HepG2 (cell line): Measurements from ENCODE around the gene RPL18. TPM values are rescaled to one million over a fixed set of nuclear protein-coding genes. Genes with fewer than 3 reads are reported as not detected.

Experiments
- AGO1 ChIP-seq: fragments of 200-400 bp; formaldehyde crosslinking; IDR thresholded peaks from 2 replicates; pipeline ENCODE4 v1.6.1; 2017; ENCODE audit warnings: mild to moderate bottlenecking, low read depth, low read length, moderate library complexity; ENCODE audit not compliant: poor library complexity, severe bottlenecking
- CREM ChIP-seq, 2 experiments: sonication (generic) in 1 of 2; formaldehyde crosslinking in 1 of 2; IDR thresholded peaks; 2 replicates each; pipeline versions ENCODE4 v1.4.0 to v1.6.1; 2016 to 2020; ENCODE audit warnings: antibody characterized with exemption in 1 of 2, mild to moderate bottlenecking in 1 of 2, missing genetic modification reagents in 1 of 2
- EZH2 ChIP-seq: conservative IDR thresholded peaks from 2 replicates; pipeline ENCODE4 v1.6.1; 2012; ENCODE audit warnings: mild to moderate bottlenecking, low read depth, low read length, moderate library complexity
- HMG20B ChIP-seq: conservative IDR thresholded peaks from 2 replicates; pipeline ENCODE4 v1.6.1; 2016; ENCODE audit warnings: missing genetic modification reagents, missing compliant biosample characterization
- HOXA5 ChIP-seq: sonication (generic); formaldehyde crosslinking; IDR thresholded peaks from 2 replicates; pipeline ENCODE4 v1.4.0; 2020; ENCODE audit warnings: missing genetic modification reagents
- KDM1A ChIP-seq: IDR thresholded peaks from 2 replicates; pipeline ENCODE4 v1.6.1; 2016; ENCODE audit warnings: missing compliant biosample characterization
- KDM4B ChIP-seq: sonication (generic); formaldehyde crosslinking; IDR thresholded peaks from 2 replicates; pipeline ENCODE4 v1.4.0; 2020; ENCODE audit warnings: missing genetic modification reagents
- KLF13 ChIP-seq: sonication (generic); formaldehyde crosslinking; IDR thresholded peaks from 2 replicates; pipeline ENCODE4 v1.4.0; 2020; ENCODE audit warnings: mild to moderate bottlenecking, missing genetic modification reagents
- NFIC ChIP-seq: IDR thresholded peaks from 2 replicates; pipeline ENCODE4 v1.6.1; 2012; ENCODE audit warnings: mild to moderate bottlenecking, low read length, inconsistent platforms
- NR3C1 ChIP-seq: sonication (generic); formaldehyde crosslinking; IDR thresholded peaks from 2 replicates; pipeline ENCODE4 v1.4.0; 2020; ENCODE audit warnings: missing genetic modification reagents
- SCMH1 ChIP-seq: sonication (generic); formaldehyde crosslinking; IDR thresholded peaks from 2 replicates; pipeline ENCODE4 v1.9.0; 2021; ENCODE audit warnings: missing genetic modification reagents, mild to moderate bottlenecking, borderline replicate concordance
- SIX4 ChIP-seq: sonication (generic); formaldehyde crosslinking; IDR thresholded peaks from 2 replicates; pipeline ENCODE4 v1.4.0; 2020; ENCODE audit warnings: missing genetic modification reagents
- XBP1 ChIP-seq: sonication (generic); formaldehyde crosslinking; IDR thresholded peaks from 2 replicates; pipeline ENCODE4 v1.5.0; 2020; ENCODE audit warnings: missing genetic modification reagents
- ZBTB21 ChIP-seq: sonication (generic); formaldehyde crosslinking; IDR thresholded peaks from 2 replicates; pipeline ENCODE4 v1.4.0; 2020; ENCODE audit warnings: missing genetic modification reagents
- ZBTB3 ChIP-seq: sonication (generic); formaldehyde crosslinking; IDR thresholded peaks from 2 replicates; pipeline ENCODE4 v1.4.0; 2020; ENCODE audit warnings: low read depth, mild to moderate bottlenecking, moderate library complexity, missing genetic modification reagents, borderline replicate concordance
- ZFP62 ChIP-seq: sonication (generic); formaldehyde crosslinking; IDR thresholded peaks from 2 replicates; pipeline ENCODE4 v1.4.0; 2020; ENCODE audit warnings: missing genetic modification reagents
- ZNF12 ChIP-seq: sonication (generic); formaldehyde crosslinking; IDR thresholded peaks from 2 replicates; pipeline ENCODE4 v1.5.0; 2020; ENCODE audit warnings: missing genetic modification reagents
- ZNF749 ChIP-seq: sonication (generic); formaldehyde crosslinking; IDR thresholded peaks from 2 replicates; pipeline ENCODE4 v1.8.0; 2022; ENCODE audit warnings: mild to moderate bottlenecking, missing genetic modification reagents, moderate library complexity, borderline replicate concordance
- polyA plus RNA-seq, 8 experiments: library from polyadenylated mRNA; depleted of rRNA in 3 of 8; stranded (reverse) in 7 of 8; unstranded in 1 of 8; fragments of >200 nt; fragmentation: Illumina TruSeq in 4 of 8; extraction: Trizol in 4 of 8; gene quantifications; 2 replicates each; pipeline versions ENCODE4 v1.2.1 to v1.2.3, GENCODE V29; 2011 to 2016; ENCODE audit warnings: low read depth in 4 of 8, missing spikeins in 1 of 8, mixed read lengths in 1 of 8; ENCODE audit not compliant: insufficient read depth in 1 of 8
- total RNA-seq, 5 experiments: library from RNA; depleted of rRNA; stranded (reverse); fragments of >200 nt; fragmentation: Illumina TruSeq; extraction: Trizol; gene quantifications; 2 replicates each; pipeline ENCODE4 v1.2.3, GENCODE V29; 2016; ENCODE audit warnings: low read depth in 1 of 5
- TF ChIP-seq, protein P1 (sequence below): sonication (generic); IDR thresholded peaks from 2 replicates; pipeline ENCODE4 v1.6.1; 2016; ENCODE audit warnings: low read depth, borderline replicate concordance
- TF ChIP-seq, protein P2 (sequence below): sonication (generic); formaldehyde crosslinking; IDR thresholded peaks from 2 replicates; pipeline ENCODE4 v1.4.0; 2020; ENCODE audit warnings: missing genetic modification reagents, mild to moderate bottlenecking, borderline replicate concordance
- TF ChIP-seq, protein P3 (sequence below): sonication (generic); formaldehyde crosslinking; IDR thresholded peaks from 2 replicates; pipeline ENCODE4 v1.8.1; 2023; ENCODE audit warnings: mild to moderate bottlenecking, missing genetic modification reagents
- TF ChIP-seq, protein P4 (sequence below): sonication (generic); formaldehyde crosslinking; IDR thresholded peaks from 2 replicates; pipeline ENCODE4 v1.4.0; 2020; ENCODE audit warnings: mild to moderate bottlenecking, low read depth, missing genetic modification reagents
- TF ChIP-seq, protein P5 (sequence below): sonication (generic); formaldehyde crosslinking; IDR thresholded peaks from 2 replicates; pipeline ENCODE4 v1.9.0; 2021; ENCODE audit warnings: missing genetic modification reagents, mild to moderate bottlenecking, borderline replicate concordance

Gene RPL18
- total and polyA plus RNA-seq, 2 of the 13 experiments (the other 11 are each of a cell fraction or from before 2014, with no cell fraction given): 1,485 to 1,639 TPM

DNA sequence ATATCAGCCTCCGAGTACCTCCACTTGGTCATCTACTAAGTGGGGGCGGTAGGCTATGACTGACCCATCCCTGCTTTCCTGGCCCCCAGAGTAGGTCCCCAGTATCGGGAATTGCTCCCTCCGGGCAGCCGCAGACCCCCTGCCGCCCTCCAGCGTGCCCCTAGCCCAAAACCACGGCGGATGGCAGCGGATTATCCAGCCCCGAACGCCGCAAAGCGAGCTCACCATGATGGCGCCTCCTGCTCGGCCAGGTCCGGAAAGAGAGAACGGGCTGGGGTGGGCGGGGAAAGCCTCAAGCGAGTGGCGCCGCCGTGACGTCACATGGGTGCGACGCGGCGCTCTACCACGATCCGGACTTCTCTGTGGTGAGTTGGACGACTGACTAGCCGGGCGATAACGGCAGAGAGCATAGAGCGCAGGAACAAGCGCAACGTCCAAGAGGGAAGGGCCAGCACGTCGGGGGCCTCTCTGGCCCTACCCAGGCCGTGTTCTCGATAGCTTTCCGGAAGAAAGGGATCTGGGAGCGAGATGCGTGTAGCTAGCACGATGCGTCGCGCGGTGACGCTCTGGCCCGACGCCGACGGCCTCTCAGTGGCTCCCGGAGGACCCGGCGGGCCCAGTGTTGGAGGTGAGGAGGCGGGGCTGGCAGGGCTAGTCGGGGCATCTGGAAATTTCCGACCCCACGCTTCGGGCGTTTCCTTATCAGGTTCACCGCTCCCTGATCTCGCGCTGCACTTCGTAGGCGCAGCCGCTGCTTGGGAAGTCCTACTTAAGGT is at the start of gene RPL18, which contains the start of gene SPHK2 (continued):
- TF ChIP-seq, protein P1, sequence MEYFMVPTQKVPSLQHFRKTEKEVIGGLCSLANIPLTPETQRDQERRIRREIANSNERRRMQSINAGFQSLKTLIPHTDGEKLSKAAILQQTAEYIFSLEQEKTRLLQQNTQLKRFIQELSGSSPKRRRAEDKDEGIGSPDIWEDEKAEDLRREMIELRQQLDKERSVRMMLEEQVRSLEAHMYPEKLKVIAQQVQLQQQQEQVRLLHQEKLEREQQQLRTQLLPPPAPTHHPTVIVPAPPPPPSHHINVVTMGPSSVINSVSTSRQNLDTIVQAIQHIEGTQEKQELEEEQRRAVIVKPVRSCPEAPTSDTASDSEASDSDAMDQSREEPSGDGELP: no peak
- no peak for TF ChIP-seq HMG20B
- TF ChIP-seq AGO1: peak; percentile 49
- no peak for TF ChIP-seq KDM1A
- no peak for TF ChIP-seq EZH2
- TF ChIP-seq, protein P2, sequence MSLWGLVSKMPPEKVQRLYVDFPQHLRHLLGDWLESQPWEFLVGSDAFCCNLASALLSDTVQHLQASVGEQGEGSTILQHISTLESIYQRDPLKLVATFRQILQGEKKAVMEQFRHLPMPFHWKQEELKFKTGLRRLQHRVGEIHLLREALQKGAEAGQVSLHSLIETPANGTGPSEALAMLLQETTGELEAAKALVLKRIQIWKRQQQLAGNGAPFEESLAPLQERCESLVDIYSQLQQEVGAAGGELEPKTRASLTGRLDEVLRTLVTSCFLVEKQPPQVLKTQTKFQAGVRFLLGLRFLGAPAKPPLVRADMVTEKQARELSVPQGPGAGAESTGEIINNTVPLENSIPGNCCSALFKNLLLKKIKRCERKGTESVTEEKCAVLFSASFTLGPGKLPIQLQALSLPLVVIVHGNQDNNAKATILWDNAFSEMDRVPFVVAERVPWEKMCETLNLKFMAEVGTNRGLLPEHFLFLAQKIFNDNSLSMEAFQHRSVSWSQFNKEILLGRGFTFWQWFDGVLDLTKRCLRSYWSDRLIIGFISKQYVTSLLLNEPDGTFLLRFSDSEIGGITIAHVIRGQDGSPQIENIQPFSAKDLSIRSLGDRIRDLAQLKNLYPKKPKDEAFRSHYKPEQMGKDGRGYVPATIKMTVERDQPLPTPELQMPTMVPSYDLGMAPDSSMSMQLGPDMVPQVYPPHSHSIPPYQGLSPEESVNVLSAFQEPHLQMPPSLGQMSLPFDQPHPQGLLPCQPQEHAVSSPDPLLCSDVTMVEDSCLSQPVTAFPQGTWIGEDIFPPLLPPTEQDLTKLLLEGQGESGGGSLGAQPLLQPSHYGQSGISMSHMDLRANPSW (CRISPR knock-in tag): peak; percentile 92; the same call in 1 of the 2 replicates
- TF ChIP-seq CREM (IDR thresholded peaks at IDR 0.05): peak; percentile 100
- peak; percentile 92 for TF ChIP-seq CREM (CRISPR knock-in tag; IDR thresholded peaks at IDR 0.05)
- no peak for TF ChIP-seq SCMH1 (CRISPR knock-in tag)
- TF ChIP-seq, protein P3, sequence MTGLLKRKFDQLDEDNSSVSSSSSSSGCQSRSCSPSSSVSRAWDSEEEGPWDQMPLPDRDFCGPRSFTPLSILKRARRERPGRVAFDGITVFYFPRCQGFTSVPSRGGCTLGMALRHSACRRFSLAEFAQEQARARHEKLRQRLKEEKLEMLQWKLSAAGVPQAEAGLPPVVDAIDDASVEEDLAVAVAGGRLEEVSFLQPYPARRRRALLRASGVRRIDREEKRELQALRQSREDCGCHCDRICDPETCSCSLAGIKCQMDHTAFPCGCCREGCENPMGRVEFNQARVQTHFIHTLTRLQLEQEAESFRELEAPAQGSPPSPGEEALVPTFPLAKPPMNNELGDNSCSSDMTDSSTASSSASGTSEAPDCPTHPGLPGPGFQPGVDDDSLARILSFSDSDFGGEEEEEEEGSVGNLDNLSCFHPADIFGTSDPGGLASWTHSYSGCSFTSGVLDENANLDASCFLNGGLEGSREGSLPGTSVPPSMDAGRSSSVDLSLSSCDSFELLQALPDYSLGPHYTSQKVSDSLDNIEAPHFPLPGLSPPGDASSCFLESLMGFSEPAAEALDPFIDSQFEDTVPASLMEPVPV (CRISPR knock-in tag): no peak; the same call in none of the 2 replicates
- peak; percentile 84; the same call in 1 of the 2 replicates for TF ChIP-seq ZNF749 (CRISPR knock-in tag)
- peak; percentile 54; the same call in 1 of the 2 replicates for TF ChIP-seq KDM4B (CRISPR knock-in tag)
- no peak for TF ChIP-seq NFIC
- TF ChIP-seq KLF13 (CRISPR knock-in tag): no peak
- TF ChIP-seq ZBTB3 (CRISPR knock-in tag): 0 out of 2 replicates have a peak, but pooled peaks have one; percentile 50
- TF ChIP-seq SIX4: peak; percentile 50; the same call in 1 of the 2 replicates
- TF ChIP-seq, protein P4, sequence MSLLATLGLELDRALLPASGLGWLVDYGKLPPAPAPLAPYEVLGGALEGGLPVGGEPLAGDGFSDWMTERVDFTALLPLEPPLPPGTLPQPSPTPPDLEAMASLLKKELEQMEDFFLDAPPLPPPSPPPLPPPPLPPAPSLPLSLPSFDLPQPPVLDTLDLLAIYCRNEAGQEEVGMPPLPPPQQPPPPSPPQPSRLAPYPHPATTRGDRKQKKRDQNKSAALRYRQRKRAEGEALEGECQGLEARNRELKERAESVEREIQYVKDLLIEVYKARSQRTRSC (CRISPR knock-in tag): no peak
- no peak for TF ChIP-seq ZNF12 (CRISPR knock-in tag)
- TF ChIP-seq ZFP62: no peak
- TF ChIP-seq NR3C1 (CRISPR knock-in tag): no peak
- peak; percentile 74 for TF ChIP-seq ZBTB21 (CRISPR knock-in tag)
- TF ChIP-seq HOXA5: no peak
- TF ChIP-seq XBP1 (CRISPR knock-in tag): no peak
- TF ChIP-seq, protein P5, sequence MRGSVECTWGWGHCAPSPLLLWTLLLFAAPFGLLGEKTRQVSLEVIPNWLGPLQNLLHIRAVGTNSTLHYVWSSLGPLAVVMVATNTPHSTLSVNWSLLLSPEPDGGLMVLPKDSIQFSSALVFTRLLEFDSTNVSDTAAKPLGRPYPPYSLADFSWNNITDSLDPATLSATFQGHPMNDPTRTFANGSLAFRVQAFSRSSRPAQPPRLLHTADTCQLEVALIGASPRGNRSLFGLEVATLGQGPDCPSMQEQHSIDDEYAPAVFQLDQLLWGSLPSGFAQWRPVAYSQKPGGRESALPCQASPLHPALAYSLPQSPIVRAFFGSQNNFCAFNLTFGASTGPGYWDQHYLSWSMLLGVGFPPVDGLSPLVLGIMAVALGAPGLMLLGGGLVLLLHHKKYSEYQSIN (CRISPR knock-in tag): no peak; the same call in 1 of the 2 replicates
